Hepatocyte (in vitro differentiated cells): Measurements from ENCODE around the gene RTN4RL1. TPM values are rescaled to one million over a fixed set of nuclear protein-coding genes. Genes with fewer than 3 reads are reported as not detected.

ENCODE experiments used
- DNase-seq: peaks from one replicate; pipeline ENCODE4 v3.0.0-alpha.2; 2016; ENCODE audit warnings: low spot score
- H2AFZ ChIP-seq: fragments of 200-600 bp; sonication (generic); 2 replicates; pipeline ENCODE4 v1.6.0; 2016; ENCODE audit warnings: antibody characterized with exemption, mild to moderate bottlenecking
- H3K27ac ChIP-seq: fragments of 200-600 bp; sonication (generic); 2 replicates; pipeline ENCODE4 v1.5.1; 2016; ENCODE audit warnings: mild to moderate bottlenecking
- H3K27me3 ChIP-seq: fragments of 200-600 bp; sonication (generic); 2 replicates; pipeline ENCODE4 v1.6.1; 2016
- H3K36me3 ChIP-seq: fragments of 200-600 bp; sonication (generic); replicated peaks from 2 replicates; pipeline ENCODE4 v1.5.1; 2016; ENCODE audit warnings: low read depth; ENCODE audit not compliant: insufficient read depth
- H3K4me1 ChIP-seq: fragments of 200-600 bp; sonication (generic); 2 replicates; pipeline ENCODE4 v1.5.1; 2016; ENCODE audit warnings: mild to moderate bottlenecking, moderate library complexity; ENCODE audit not compliant: insufficient read depth
- H3K4me2 ChIP-seq: fragments of 200-600 bp; sonication (generic); 2 replicates; pipeline ENCODE4 v1.6.0; 2016
- H3K4me3 ChIP-seq: fragments of 200-600 bp; sonication (generic); 2 replicates; pipeline ENCODE4 v1.5.1; 2016; ENCODE audit warnings: mild to moderate bottlenecking
- H3K79me2 ChIP-seq: fragments of 200-600 bp; sonication (generic); 2 replicates; pipeline ENCODE4 v1.6.0; 2017; ENCODE audit warnings: mild to moderate bottlenecking
- H3K9me2 ChIP-seq: fragments of 200-600 bp; sonication (generic); replicated peaks from 2 replicates; pipeline ENCODE4 v1.6.0; 2017; ENCODE audit warnings: mild to moderate bottlenecking; ENCODE audit not compliant: insufficient read depth
- H3K9me3 ChIP-seq: fragments of 200-600 bp; sonication (generic); 2 replicates; pipeline ENCODE4 v1.5.1; 2016; ENCODE audit warnings: low read depth, mild to moderate bottlenecking
- H4K20me1 ChIP-seq: fragments of 200-600 bp; sonication (generic); 2 replicates; pipeline ENCODE4 v1.6.0; 2016; ENCODE audit warnings: mild to moderate bottlenecking; ENCODE audit not compliant: insufficient read depth, poor library complexity, severe bottlenecking
- EZH2 ChIP-seq: fragments of 200-600 bp; sonication (generic); IDR thresholded peaks from 2 replicates; pipeline ENCODE4 v1.6.1; 2016; ENCODE audit warnings: antibody characterized with exemption, mild to moderate bottlenecking, borderline replicate concordance
- EZH2phosphoT487 ChIP-seq: fragments of 200-600 bp; sonication (generic); IDR thresholded peaks from one replicate; pipeline ENCODE4 v1.6.1; 2018; ENCODE audit warnings: antibody characterized with exemption, mild to moderate bottlenecking, low read depth, moderate library complexity; ENCODE audit not compliant: unreplicated experiment, severe bottlenecking
- WGBS: methylation state at CpG from one replicate; pipeline ENCODE4 v1.1.6; 2016; ENCODE audit warnings: low lambda C conversion rate; ENCODE audit errors: missing lambda C conversion rate; 5-methylcytosine and 5-hydroxymethylcytosine counted together
- polyA plus RNA-seq: library from polyadenylated mRNA; unstranded; fragments of >200 nt; fragmentation: Nextera tagmentation; extraction: Ambion mirVana; gene quantifications from 2 replicates; pipeline ENCODE4 v1.2.1, GENCODE V29; 2016
- total RNA-seq: library from RNA; depleted of rRNA; stranded (reverse); fragments of >200 nt; gene quantifications from 2 replicates; pipeline ENCODE4 v1.2.3, GENCODE V29; 2014
- TF ChIP-seq, protein P1 (sequence below): fragments of 200-600 bp; sonication (generic); IDR thresholded peaks from 2 replicates; pipeline ENCODE4 v1.5.1; 2016; ENCODE audit warnings: antibody characterized with exemption, mild to moderate bottlenecking; ENCODE audit not compliant: poor library complexity

RTN4RL1 gene
- total and polyA plus RNA-seq, 2 experiments from 2014 or later = 0.53 to 1.4 TPM

DNA sequence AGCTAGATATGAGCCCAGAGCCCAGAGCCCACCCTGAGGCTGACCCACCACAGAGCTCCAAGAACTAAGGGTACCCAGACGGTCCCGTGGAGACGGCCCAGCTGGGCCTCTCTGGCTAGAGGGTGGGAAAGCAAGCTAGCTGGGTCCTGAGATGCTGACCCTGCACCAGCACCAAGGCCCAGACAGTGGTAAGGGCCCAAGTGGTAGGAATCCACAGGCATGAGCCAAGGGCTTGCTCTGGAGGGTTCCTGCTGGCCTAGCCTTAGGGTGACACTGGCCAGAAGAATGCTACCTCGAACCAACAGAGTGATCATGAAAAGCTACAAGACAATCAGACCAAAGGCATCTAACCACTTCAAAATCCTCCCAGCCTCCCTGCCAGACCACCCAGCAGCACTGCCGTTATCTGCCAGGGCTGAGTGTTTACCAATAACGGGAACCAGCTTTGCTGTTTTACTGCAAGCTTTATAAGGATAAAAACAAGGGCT is 42.9 kb upstream of the RTN4RL1 start:
- Histone ChIP-seq H3K9me2 (no peaks in the 10 kb centered on the region), H3K79me2 (no peaks in the 10 kb centered on the region), H3K36me3 (no peaks in the 10 kb centered on the region), H3K4me1 (peaks cover 48% of the 10 kb centered on the region), H3K27me3 (no peaks in the 10 kb centered on the region), H3K9me3 (no peaks in the 10 kb centered on the region), H3K4me3 (no peak overlapping the region), H2AFZ (no peak overlapping the region), H3K4me2 (no peak overlapping the region), H3K27ac (peak overlapping the region; percentile 94), H4K20me1 (no peaks in the 10 kb centered on the region)
- 60% methylated on average over 6 of the region's 6 CpGs for WGBS
- peak; percentile 63 for DNase-seq
- TF ChIP-seq, protein P1, sequence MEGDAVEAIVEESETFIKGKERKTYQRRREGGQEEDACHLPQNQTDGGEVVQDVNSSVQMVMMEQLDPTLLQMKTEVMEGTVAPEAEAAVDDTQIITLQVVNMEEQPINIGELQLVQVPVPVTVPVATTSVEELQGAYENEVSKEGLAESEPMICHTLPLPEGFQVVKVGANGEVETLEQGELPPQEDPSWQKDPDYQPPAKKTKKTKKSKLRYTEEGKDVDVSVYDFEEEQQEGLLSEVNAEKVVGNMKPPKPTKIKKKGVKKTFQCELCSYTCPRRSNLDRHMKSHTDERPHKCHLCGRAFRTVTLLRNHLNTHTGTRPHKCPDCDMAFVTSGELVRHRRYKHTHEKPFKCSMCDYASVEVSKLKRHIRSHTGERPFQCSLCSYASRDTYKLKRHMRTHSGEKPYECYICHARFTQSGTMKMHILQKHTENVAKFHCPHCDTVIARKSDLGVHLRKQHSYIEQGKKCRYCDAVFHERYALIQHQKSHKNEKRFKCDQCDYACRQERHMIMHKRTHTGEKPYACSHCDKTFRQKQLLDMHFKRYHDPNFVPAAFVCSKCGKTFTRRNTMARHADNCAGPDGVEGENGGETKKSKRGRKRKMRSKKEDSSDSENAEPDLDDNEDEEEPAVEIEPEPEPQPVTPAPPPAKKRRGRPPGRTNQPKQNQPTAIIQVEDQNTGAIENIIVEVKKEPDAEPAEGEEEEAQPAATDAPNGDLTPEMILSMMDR = no peak

DNA sequence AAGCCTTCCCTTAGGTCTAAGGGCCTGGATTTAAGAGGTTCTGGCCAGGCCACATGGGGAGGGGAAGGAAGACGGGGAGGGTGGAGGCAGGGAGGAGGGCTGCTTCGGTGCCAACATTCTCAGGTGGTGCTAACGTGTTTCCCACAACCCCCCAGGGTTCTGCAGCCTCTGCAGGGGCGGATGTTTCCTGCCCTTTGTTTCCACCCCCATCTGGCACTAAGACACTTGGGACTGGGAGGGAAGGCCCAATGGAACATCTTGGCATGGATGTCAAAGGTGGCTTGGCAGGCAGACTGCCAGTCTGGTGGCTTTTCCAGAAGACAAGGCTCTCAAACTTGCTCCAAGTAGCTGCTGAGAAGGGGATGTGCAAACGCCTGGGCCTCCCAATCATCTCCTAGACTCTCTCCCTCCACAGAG is 42.5 kb upstream of the RTN4RL1 start:
- no peaks in the 10 kb centered on the region for H3K27me3 ChIP-seq
- 72% methylated on average over 5 of the region's 5 CpGs for WGBS
- H3K4me3 ChIP-seq = no peak overlapping the region
- peak overlapping the region; percentile 94 for H3K27ac ChIP-seq
- no peaks in the 10 kb centered on the region for H3K9me2 ChIP-seq
- H4K20me1 ChIP-seq = no peaks in the 10 kb centered on the region
- no peak overlapping the region for H2AFZ ChIP-seq
- no peak overlapping the region for H3K4me2 ChIP-seq
- no peak for DNase-seq
- H3K79me2 ChIP-seq = no peaks in the 10 kb centered on the region
- no peak for TF ChIP-seq EZH2
- TF ChIP-seq, protein P1 = no peak
- TF ChIP-seq EZH2phosphoT487 = no peak
- H3K9me3 ChIP-seq = no peaks in the 10 kb centered on the region
- peaks cover 52% of the 10 kb centered on the region for H3K4me1 ChIP-seq
- no peaks in the 10 kb centered on the region for H3K36me3 ChIP-seq

DNA sequence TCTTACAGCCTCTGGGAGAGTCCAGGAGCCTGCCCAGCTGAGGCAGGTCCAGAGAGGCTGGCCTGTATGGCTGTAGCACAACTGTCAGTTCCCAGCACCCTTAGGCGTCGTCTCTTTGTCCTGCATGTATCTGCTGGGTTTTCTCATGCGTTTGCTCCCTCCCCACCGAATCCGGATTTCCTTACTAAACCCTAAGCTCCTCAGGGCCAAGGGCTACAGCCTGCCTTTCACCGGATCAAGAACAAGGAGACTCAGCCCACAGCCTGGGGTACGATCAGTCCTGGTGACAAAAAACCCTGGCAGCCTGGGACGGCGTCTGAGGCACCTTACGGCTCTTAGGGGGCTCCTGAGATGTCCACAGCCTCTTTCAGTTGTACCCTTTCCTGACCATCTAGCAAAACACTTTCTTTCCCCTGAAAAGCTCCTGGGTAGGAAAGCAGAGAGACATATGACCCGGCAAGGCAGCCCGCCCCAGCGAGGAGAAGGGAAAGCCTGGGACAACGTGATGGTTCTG is 42.0 kb upstream of the RTN4RL1 start:
- H3K36me3 ChIP-seq = no peaks in the 10 kb centered on the region
- WGBS = 78% methylated on average over 14 of the region's 14 CpGs

More for the DNA sequence above, 42.0 kb upstream of the RTN4RL1 start:
- TF ChIP-seq EZH2phosphoT487 = no peak
- TF ChIP-seq, protein P1 = no peak
- no peak for TF ChIP-seq EZH2
- Histone ChIP-seq H4K20me1 (no peaks in the 10 kb centered on the region), H3K4me2 (no peak overlapping the region), H3K9me2 (no peaks in the 10 kb centered on the region), H3K27ac (peak overlapping the region; percentile 94), H3K79me2 (no peaks in the 10 kb centered on the region), H3K4me3 (no peak overlapping the region), H3K4me1 (peaks cover 56% of the 10 kb centered on the region), H3K9me3 (no peaks in the 10 kb centered on the region), H3K27me3 (no peaks in the 10 kb centered on the region), H2AFZ (no peak overlapping the region)
- DNase-seq = no peak
